RWPE1 (cell line): ENCODE data around the gene GMCL2.

Source experiments
- CTCF ChIA-PET: fragments of 350-600 bp; sonication (Branson Sonifier 250); formaldehyde crosslinking; extraction: SDS; loops from one replicate; lab custom pipeline; 2021; lab: Yijun Ruan, JAX
- POLR2A ChIA-PET: fragments of 400-600 bp; formaldehyde crosslinking; extraction: SDS; loops from one replicate; lab custom pipeline; 2020; ENCODE audit warnings: antibody characterized with exemption; ENCODE audit not compliant: low non-redundant PET; lab: Yijun Ruan, JAX
- DNase-seq: peaks from one replicate; pipeline ENCODE4 v3.0.0; 2012; ENCODE audit warnings: low spot score
- H3K27ac ChIP-seq: fragments of 450-650 bp; 2 replicates; pipeline ENCODE4 v1.5.1; 2017
- TF ChIP-seq, protein P1 (sequence below): fragments of 450-650 bp; conservative IDR thresholded peaks from 2 replicates; pipeline ENCODE4 v1.5.1; 2017; ENCODE audit warnings: low read depth, mild to moderate bottlenecking

Gene GMCL2

DNA sequence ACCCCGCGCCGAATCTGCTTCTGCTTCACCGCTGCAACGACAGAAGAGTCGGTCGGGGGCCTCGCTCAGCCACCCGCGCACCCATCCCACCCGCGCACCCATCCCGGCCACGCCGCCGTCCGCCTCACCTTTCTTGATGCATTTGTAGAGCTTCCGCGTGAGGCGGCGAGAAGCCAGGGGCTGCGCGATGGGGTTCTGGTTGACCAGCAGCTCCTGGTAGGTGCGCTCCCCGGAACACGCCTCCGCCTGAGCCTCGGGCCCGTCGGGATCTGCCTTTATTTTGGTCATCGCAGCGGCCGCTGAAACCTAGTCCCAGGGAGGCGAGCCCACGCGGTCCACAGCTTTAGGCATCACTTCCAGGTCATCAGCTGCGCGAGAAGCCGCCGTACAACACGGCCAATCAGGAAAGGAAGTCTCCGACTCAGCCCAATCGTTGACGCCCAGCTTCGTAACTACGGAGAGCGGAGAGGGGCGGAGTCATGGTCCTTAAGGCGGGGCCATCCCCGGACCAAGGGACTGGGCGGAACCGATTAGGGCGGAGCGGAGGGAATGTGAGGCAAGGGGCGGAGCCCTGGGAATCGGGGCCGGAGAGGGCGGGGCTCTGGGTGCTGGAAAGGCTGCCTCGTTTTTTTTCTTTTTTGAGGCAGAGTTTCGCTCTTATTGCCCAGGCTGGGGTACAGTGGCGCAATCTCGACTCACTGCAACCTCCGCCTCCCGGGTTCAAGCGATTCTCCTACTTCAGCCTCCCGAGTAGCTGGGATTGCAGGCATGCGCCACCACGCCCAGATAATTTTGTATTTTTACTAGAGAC lies 33.4 kb downstream of the GMCL2 start, which contains the start of gene NHP2:
TSS of gene NHP2 (minus strand) at position 356 of the 811 bp plus-strand sequence. CDS start at position 288, 68 bp downstream.
- ChIA-PET CTCF (interaction anchor here (0.9 to 1.5 kb wide), 2 partner anchors 24 to 77 kb away, joined by 3 to 6 read pairs; no protein-coding TSS in a partner anchor), POLR2A (interaction anchor here (0.6 to 1.4 kb wide), 4 partner anchors 16 to 63 kb away, joined by 3 read pairs; no protein-coding TSS in a partner anchor)
- TF ChIP-seq, protein P1, sequence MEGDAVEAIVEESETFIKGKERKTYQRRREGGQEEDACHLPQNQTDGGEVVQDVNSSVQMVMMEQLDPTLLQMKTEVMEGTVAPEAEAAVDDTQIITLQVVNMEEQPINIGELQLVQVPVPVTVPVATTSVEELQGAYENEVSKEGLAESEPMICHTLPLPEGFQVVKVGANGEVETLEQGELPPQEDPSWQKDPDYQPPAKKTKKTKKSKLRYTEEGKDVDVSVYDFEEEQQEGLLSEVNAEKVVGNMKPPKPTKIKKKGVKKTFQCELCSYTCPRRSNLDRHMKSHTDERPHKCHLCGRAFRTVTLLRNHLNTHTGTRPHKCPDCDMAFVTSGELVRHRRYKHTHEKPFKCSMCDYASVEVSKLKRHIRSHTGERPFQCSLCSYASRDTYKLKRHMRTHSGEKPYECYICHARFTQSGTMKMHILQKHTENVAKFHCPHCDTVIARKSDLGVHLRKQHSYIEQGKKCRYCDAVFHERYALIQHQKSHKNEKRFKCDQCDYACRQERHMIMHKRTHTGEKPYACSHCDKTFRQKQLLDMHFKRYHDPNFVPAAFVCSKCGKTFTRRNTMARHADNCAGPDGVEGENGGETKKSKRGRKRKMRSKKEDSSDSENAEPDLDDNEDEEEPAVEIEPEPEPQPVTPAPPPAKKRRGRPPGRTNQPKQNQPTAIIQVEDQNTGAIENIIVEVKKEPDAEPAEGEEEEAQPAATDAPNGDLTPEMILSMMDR, result no peak
- DNase-seq, result peak; percentile 100
- H3K27ac ChIP-seq, result peak within 1 kb of the TSS; percentile 70

DNA sequence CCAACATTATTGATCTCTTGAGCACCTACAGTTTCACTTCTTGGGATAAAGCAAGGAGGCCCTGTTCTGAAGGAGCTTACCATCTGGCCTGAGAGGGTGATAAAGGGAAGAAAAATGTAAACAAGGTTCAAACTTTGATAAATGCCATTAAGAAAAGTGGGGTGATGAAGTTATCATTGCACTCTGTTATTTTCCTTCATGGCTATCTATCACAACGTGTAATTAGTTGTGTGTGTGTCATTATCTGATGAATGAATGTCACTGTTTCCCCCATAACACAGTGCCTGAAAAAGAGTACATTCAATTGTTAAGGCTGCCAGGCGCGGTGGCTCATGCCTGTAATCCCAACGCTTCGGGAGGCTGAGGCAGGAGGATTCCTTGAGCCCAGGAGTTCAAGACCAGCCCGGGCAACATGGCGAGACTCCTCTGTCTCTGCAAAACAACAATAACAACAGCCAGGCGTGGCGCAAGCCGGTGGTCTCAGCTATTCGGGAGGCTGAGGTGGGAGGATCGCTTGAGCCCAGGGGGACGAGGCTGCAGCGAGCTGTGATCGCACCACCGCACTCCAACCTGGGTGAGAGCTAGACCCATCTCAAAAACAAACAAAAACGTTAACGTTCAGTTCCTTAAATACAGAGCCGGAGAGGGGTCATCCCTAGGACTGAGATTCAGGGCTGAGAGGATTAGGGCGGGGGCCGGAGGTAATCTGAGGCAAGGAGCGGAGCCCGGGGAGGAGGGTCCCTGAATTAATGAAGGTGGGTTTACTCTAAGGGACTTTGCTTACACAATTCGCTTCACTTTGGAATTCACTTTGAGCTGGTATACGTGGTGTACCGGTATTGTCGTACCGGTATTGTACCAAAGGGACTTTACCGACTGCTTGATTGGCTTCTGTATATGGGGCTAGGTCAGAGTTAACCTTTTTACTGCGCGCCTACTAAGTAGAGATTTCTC lies 34.4 kb downstream of the GMCL2 start:
- H3K27ac ChIP-seq, result peak overlapping the region; percentile 70
- no peak for DNase-seq
- POLR2A ChIA-PET, result interaction anchor here (0.6 to 1.4 kb wide), 3 partner anchors 15 to 62 kb away, joined by 3 read pairs; no protein-coding TSS in a partner anchor
- CTCF ChIA-PET, result interaction anchor here (0.6 to 1.5 kb wide), 4 partner anchors 53 to 76 kb away, joined by 3 to 6 read pairs (median 4); no protein-coding TSS in a partner anchor
- TF ChIP-seq, protein P1, result no peak

DNA sequence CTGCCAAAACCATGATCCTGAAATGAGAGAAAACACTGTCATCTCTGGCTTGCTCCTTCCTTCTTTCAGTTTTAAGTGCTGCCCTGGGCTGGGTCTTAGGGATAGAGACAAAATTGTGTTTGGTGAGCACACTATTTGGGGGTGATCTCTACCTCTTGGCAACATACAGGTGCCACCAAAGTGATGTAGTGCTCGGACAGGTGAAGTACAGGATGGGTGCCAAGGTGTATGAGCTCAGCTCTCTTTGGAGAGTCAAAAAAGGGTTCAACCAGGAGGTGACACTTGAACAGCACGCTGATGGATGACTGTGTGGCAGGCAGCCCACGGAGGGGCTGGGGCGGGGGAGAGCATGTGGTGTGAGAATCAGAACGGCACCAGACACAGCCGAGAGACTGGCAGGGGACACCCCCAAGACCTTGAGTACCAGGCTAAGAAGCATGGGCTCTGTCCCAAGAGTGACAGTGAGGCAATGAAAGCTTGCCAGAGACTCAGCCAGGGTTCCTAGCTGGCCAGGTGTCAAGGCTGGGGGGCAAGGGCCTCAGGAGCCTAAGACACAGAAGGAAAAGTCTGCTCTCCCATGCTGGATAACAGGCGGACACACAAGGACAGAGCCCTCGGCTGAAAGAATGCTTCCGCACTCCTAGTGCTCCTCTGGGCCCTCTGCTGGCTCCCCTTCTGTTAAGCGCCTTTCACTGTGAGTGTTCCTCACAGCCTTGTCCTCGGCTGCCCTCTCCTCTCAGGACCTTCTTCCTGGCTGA lies 36.0 kb downstream of the GMCL2 start:
- TF ChIP-seq, protein P1, result no peak
- POLR2A ChIA-PET, result no interaction called here
- CTCF ChIA-PET, result interaction anchor here (0.6 to 9.3 kb wide), 2 partner anchors 46 to 75 kb away, joined by 3 to 175 read pairs; no protein-coding TSS in a partner anchor
- DNase-seq, result no peak
- H3K27ac ChIP-seq, result peak overlapping the region; percentile 40

DNA sequence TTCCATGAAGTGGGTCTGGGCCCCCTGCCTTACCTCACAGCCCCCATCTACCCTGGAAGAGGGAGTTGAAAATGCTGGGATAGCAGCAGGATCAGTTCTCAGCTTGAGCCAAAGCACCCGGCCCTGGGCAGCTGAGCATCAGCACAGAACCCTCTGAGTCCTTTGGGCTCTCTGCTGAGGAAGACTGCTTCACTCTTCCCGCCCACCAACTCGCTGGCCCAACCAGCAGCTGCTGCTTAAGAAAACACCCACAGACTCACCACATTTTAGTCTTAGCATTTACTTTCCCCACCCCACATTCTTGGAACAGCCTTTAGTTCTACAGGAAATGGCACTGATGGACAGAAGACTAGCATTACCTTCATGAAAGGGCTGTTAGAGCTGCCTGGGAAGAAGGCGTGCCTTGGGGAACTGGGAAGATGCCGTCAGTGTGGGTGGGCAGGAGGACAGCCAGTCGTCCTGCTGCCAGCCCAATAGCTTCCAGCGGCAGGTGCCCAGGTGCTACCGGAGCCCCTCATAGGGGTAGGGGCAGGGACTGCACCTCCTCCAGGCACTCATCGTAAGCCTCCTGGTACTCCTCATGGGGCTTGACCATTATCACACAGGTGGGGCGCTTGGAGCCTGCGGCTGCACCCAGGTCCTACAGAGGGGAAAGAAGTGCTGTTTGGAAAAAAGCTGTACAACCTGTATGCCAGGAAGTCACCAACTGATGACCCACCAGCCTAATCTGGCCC lies 37.8 kb downstream of the GMCL2 start:
- POLR2A ChIA-PET, result no interaction called here
- TF ChIP-seq, protein P1, result no peak
- H3K27ac ChIP-seq, result peak overlapping the region; percentile 46
- no peak for DNase-seq
- CTCF ChIA-PET, result interaction anchor here (0.5 to 9.3 kb wide), 5 partner anchors 17 to 77 kb away, joined by 4 to 175 read pairs (median 6); no protein-coding TSS in a partner anchor

DNA sequence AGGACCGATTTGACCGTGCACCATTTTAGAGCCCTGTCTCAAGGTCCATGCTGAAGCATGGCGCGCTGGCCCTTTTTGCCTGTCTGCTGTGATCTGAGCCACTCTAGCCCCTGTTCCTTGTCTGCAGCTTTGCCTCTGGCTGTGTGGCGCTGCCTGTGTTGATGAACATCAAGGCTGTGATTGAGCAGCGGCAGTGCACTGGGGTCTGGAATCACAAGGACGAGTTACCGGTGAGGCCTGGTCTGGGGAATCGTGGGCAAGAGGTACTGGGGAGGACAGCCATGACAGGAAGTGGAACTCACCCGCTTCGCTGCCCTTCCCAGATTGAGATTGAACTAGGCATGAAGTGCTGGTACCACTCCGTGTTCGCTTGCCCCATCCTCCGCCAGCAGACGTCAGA lies 39.8 kb downstream of the GMCL2 start:
- peak overlapping the region; percentile 61 for H3K27ac ChIP-seq
- DNase-seq, result no peak
- POLR2A ChIA-PET, result no interaction called here
- CTCF ChIA-PET, result interaction anchor here (1.1 to 9.3 kb wide), 2 partner anchors 29 to 71 kb away, joined by 3 to 175 read pairs; no protein-coding TSS in a partner anchor
- TF ChIP-seq, protein P1, result no peak
